GM12874 (cell line): Measurements from ENCODE around the gene INPP5E.

Experiments
- CTCF ChIP-seq: IDR thresholded peaks from 2 replicates; pipeline ENCODE4 v1.5.1; 2011; ENCODE audit warnings: low read depth, mild to moderate bottlenecking, control low read depth, low read length, moderate library complexity; ENCODE audit not compliant: insufficient read depth

INPP5E gene

DNA sequence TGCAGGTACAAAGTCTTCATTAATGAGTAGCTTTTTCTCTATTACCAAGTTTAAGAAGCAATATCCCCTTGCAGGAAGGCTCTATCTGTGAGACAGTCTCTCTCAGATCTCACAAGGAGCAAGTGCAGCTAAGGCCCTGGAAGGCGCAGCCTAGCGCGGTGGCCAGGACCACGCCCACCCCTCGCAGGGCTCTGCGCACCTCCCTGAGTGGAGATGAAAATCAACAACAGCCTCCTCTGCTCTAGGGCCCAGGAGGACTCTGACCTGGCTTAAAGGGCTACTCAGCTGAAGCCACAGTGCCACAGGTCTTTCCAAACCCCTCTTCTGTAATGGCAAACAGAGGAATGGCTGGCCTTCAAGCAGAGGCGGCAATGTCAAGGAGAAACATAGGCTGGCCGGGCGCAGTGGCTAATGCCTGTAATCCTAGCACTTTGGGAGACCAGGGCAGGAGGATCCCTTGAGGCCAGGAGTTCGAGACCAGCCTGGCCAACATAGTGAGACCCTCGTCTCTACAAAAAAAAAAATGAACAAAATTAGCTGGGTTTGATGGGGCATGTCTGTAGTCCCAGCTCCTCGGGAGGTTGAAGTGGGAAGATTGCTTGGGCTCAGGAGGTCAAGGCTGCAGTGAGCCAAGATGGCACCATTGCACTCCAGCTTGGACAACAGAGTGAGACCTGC is 31.3 kb upstream of the INPP5E start:
- TF ChIP-seq CTCF: no peak

GRCh38 chr9:136470356-136470755 is 30.7 kb upstream of the INPP5E start:
- TF ChIP-seq CTCF: no peak

DNA sequence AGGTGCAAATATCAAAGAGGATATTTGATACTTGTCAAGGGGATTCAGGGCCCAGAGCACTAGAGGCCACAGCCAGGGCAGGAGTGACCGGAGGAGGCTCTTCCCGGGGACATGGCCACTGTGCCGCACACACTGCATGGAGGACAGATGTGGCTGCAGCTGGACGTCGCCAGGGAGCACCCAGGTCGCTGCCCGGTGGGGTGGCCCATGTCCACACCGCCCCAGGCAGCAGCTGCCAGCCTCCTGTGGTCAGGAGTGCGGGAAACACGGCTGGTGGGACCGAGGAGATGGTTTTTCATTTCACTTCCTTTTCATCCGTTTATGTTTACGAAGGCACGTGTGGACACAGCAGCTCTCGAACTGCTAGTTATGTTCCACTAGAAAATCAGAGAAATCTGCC is 28.1 kb upstream of the INPP5E start:
- TF ChIP-seq CTCF: no peak

GRCh38 chr9:136466155-136466541 is 26.5 kb upstream of the INPP5E start:
- TF ChIP-seq CTCF: no peak

DNA sequence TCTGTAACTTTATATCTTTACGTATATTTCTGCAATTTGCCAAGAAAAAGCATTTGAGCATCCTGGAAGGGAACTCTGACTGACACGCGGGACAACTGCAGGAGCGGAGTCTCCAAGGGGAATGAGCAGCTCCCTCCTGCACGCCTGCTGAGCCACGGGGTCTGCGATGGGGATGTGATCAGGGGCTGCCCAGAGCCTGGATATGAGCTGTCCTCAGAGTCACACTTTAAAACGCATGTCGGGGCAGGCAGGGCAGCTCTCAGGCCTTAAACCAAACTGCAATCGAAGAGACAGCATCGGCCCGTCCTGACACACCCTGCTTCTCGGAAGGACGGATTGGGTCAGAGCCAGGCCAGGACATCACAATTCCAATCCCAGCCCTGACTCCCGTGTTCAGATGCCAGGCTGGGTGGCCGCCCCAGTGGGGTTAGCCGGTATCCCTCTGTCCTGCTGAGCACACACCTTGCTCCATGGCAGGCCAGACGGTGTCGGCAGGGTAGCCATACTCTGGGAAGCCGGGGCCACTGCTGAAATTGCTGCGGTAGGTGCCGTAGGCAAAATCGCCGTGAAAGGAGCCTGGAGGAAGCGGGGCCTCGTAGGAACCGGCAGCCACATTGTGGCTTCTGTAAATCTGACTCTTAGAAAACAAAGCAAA is 26.0 kb upstream of the INPP5E start:
- no peak for TF ChIP-seq CTCF

GRCh38 chr9:136464241-136464640 is 24.6 kb upstream of the INPP5E start:
- TF ChIP-seq CTCF: no peak

- no peak for TF ChIP-seq CTCF
These were observed 23.9 kb upstream of the INPP5E start for GRCh38 chr9:136463578-136463977.

- TF ChIP-seq CTCF: no peak
These were observed 23.0 kb upstream of the INPP5E start for GRCh38 chr9:136462664-136463063.
